GM18909 (cell line): Measurements from ENCODE around the gene INHA.
A peak's percentile ranks its signal among the peaks of the same experiment; 100 is the strongest.

Experiments used
- ATAC-seq: cut with Tn5 transposase; IDR thresholded peaks from one replicate; pipeline ENCODE4 v1.9.1; 2021; ENCODE audit warnings: mild to moderate bottlenecking; ENCODE audit not compliant: unreplicated experiment, poor library complexity

INHA gene

GRCh38 chr2:219539926-219540678 lies 32.0 kb upstream of the INHA start:
- no peak for ATAC-seq

GRCh38 chr2:219540784-219541504 lies 31.2 kb upstream of the INHA start:
- ATAC-seq: no peak

- peak; percentile 59 for ATAC-seq
Measured at GRCh38 chr2:219541611-219542180, 30.4 kb upstream of the INHA start.

- peak; percentile 42 for ATAC-seq
Measured at GRCh38 chr2:219542931-219543595, 29.0 kb upstream of the INHA start.

- peak; percentile 79 for ATAC-seq
Measured at GRCh38 chr2:219543596-219544358, 28.3 kb upstream of the INHA start, which contains the start of the genes CHPF and TMEM198. TSS of gene CHPF (minus strand) at chr2:219543809. CDS start at chr2:219543538, 271 bp downstream. TSS of gene TMEM198 (plus strand) at chr2:219544028. CDS start at chr2:219544728, 700 bp downstream.

GRCh38 chr2:219544567-219544966 lies 27.5 kb upstream of the INHA start:
- no peak for ATAC-seq

- no peak for ATAC-seq
Measured at GRCh38 chr2:219545295-219545942, 26.7 kb upstream of the INHA start.

GRCh38 chr2:219545943-219546352 lies 26.2 kb upstream of the INHA start:
- no peak for ATAC-seq

GRCh38 chr2:219547621-219548020 lies 24.5 kb upstream of the INHA start:
- ATAC-seq: no peak

- ATAC-seq: no peak
Measured at GRCh38 chr2:219548990-219549389, 23.1 kb upstream of the INHA start.

- no peak for ATAC-seq
Measured at GRCh38 chr2:219549619-219550018, 22.5 kb upstream of the INHA start.

GRCh38 chr2:219551441-219552381 lies 20.4 kb upstream of the INHA start:
- peak; percentile 17 for ATAC-seq

GRCh38 chr2:219552382-219553167 lies 19.5 kb upstream of the INHA start:
- ATAC-seq: peak; percentile 95

- ATAC-seq: no peak
Measured at GRCh38 chr2:219553168-219553417, 19.0 kb upstream of the INHA start.

- no peak for ATAC-seq
Measured at GRCh38 chr2:219553463-219553963, 18.6 kb upstream of the INHA start.

GRCh38 chr2:219554350-219554749 lies 17.8 kb upstream of the INHA start:
- no peak for ATAC-seq

GRCh38 chr2:219555956-219556355 lies 16.2 kb upstream of the INHA start:
- ATAC-seq: no peak

- no peak for ATAC-seq
Measured at GRCh38 chr2:219556413-219556812, 15.7 kb upstream of the INHA start.
